CD4-positive, alpha-beta T cell treated with Interleukin-15 for 1 hour (primary cell): Measurements from ENCODE around the gene MCAM.

Source experiments
- DNase-seq: peaks from one replicate; pipeline ENCODE4 v3.0.0-alpha.2; 2020

The MCAM gene

GRCh38 chr11:119305556-119306372 is 11.2 kb downstream of the MCAM start:
- no peak for DNase-seq

- no peak for DNase-seq
Observed at GRCh38 chr11:119303227-119303718, 13.7 kb downstream of the MCAM start.

GRCh38 chr11:119300198-119300964 is 16.5 kb downstream of the MCAM start:
- DNase-seq: no peak

- no peak for DNase-seq
Observed at GRCh38 chr11:119299416-119299815, 17.5 kb downstream of the MCAM start.

GRCh38 chr11:119298726-119299125 is 18.2 kb downstream of the MCAM start:
- no peak for DNase-seq

GRCh38 chr11:119297938-119298337 is 19.0 kb downstream of the MCAM start:
- no peak for DNase-seq

- no peak for DNase-seq
Observed at GRCh38 chr11:119295178-119295577, 21.8 kb downstream of the MCAM start.

GRCh38 chr11:119293461-119293860 is 23.5 kb downstream of the MCAM start:
- DNase-seq: no peak

GRCh38 chr11:119290894-119291497 is 25.9 kb downstream of the MCAM start:
- DNase-seq: no peak

- no peak for DNase-seq
Observed at GRCh38 chr11:119288219-119288618, 28.7 kb downstream of the MCAM start.

- no peak for DNase-seq
Observed at GRCh38 chr11:119285431-119285830, 31.5 kb downstream of the MCAM start.

GRCh38 chr11:119284344-119285157 is 32.4 kb downstream of the MCAM start:
- no peak for DNase-seq

GRCh38 chr11:119282495-119282894 is 34.4 kb downstream of the MCAM start:
- DNase-seq: no peak

- DNase-seq: no peak
Observed at GRCh38 chr11:119277660-119278059, 39.3 kb downstream of the MCAM start.

GRCh38 chr11:119273721-119274120 is 43.2 kb downstream of the MCAM start:
- no peak for DNase-seq

GRCh38 chr11:119267645-119268044 is 49.3 kb downstream of the MCAM start:
- DNase-seq: no peak

- DNase-seq: no peak
Observed at GRCh38 chr11:119266517-119267255, 50.2 kb downstream of the MCAM start.

GRCh38 chr11:119266063-119266462 is 50.9 kb downstream of the MCAM start:
- DNase-seq: no peak

GRCh38 chr11:119263352-119263940 is 53.5 kb downstream of the MCAM start:
- DNase-seq: no peak

- DNase-seq: no peak
Observed at GRCh38 chr11:119262668-119263351, 54.1 kb downstream of the MCAM start.

GRCh38 chr11:119258983-119259382 is 57.9 kb downstream of the MCAM start:
- DNase-seq: no peak
